Measurements from ENCODE around the gene ZNF80.
"Not testable (repeated sequence)": the region's sequence is repeated elsewhere in the genome, so short reads cannot be mapped to it uniquely, and the experiment has no call there.

The ZNF80 gene

DNA sequence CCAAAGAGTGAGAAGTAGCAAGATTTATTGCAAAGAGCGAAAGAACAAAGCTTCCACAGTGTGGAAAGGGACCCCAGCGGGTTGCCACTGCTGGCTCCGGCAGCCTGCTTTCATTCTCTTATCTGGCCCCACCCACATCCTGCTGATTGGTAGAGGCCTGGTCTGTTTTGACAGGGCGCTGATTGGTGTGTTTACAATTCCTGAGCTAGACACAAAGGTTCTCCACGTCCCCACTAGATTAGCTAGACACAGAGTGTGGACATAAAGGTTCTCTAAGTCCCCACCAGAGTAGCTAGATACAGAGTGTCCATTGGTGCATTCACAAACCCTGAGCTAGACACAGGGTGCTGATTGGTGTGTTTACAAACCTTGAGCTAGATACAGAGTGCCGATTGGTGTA is at the start of gene ZNF80:
TSS of gene ZNF80 (minus strand) at position 101 of the 400 bp plus-strand sequence. CDS start 504 bp downstream, outside the sequence.
- H3K4me3 ChIP-seq (ENCODE audit: low read depth, low read length): not testable (repeated sequence)

- TF ChIP-seq, protein P1, sequence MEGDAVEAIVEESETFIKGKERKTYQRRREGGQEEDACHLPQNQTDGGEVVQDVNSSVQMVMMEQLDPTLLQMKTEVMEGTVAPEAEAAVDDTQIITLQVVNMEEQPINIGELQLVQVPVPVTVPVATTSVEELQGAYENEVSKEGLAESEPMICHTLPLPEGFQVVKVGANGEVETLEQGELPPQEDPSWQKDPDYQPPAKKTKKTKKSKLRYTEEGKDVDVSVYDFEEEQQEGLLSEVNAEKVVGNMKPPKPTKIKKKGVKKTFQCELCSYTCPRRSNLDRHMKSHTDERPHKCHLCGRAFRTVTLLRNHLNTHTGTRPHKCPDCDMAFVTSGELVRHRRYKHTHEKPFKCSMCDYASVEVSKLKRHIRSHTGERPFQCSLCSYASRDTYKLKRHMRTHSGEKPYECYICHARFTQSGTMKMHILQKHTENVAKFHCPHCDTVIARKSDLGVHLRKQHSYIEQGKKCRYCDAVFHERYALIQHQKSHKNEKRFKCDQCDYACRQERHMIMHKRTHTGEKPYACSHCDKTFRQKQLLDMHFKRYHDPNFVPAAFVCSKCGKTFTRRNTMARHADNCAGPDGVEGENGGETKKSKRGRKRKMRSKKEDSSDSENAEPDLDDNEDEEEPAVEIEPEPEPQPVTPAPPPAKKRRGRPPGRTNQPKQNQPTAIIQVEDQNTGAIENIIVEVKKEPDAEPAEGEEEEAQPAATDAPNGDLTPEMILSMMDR (IDR thresholded peaks at IDR 0.05; ENCODE audit: low read depth, low read length): no peak
- no peak overlapping the region for H3K4me3 ChIP-seq (ENCODE audit: low read depth, low read length)
Measured at GRCh38 chr3:114286266-114286665, 48.9 kb upstream of the ZNF80 start.

DNA sequence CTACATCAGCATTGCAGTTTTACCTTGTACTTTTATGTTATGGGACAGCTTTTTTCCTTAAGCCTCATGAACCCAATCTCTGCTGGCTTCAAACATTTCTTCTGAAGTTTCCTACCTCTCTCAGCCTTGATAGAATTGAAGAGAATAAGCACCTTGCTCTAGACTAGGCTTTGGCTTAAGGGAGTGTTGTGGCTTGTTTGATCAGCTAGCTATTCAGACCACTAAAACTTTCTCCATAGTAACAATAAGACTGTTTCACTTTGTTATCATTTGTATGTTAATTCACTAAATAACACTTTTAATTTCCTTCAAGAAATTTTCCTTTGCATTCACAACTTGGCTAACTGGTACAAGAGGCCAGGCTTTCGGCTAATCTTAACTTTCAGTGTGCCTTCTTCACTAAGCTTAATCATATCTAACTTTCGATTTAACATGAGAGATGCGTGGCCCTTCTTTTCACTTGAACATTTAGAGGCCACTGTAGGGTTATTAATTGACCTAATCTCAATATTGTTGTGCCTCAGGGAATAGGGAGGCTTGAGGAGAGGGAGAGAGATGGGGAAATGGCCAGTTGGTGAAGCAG is 48.4 kb upstream of the ZNF80 start:
- H3K4me3 ChIP-seq (ENCODE audit: low read depth, low read length): no peak overlapping the region
- TF ChIP-seq, protein P1 (IDR thresholded peaks at IDR 0.05; ENCODE audit: low read depth, low read length): no peak

DNA sequence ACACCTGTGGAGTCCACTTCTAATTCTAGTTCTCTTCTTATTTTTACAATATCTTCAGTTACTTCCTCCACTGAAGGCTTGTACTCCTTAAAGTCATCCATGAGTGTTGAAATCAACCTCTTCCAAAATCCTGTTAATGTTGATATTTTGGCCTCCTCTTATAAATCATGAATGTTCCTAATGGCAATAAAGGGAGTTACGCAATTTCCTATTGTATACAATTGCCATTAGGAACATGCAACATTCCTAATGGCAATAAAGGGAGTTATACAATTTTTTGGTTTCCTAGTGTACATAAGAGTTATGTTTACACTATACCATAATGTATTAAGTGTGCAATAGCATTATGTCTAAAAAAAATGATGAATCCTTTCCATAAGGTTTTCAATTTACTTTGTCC is 47.3 kb upstream of the ZNF80 start:
- H3K4me3 ChIP-seq (ENCODE audit: low read depth, low read length): no peak overlapping the region
- TF ChIP-seq, protein P1 (IDR thresholded peaks at IDR 0.05; ENCODE audit: low read depth, low read length): no peak

DNA sequence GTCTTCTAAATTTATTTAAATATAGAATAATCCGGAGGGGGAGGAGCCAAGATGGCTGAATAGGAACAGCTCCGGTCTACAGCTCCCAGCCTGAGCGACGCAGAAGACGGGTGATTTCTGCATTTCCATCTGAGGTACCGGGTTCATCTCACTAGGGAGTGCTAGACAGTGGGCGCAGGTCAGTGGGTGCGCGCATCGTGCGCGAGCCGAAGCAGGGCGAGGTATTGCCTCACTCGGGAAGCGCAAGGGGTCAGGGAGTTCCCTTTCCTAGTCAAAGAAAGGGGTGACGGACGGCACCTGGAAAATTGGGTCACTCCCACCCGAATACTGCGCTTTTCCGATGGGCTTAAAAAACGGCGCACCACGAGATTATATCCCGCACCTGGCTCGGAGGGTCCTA is 39.5 kb upstream of the ZNF80 start:
- H3K4me3 ChIP-seq (ENCODE audit: low read depth, low read length): not testable (repeated sequence)

GRCh38 chr3:114274929-114275328 is 37.6 kb upstream of the ZNF80 start:
- TF ChIP-seq, protein P1 (IDR thresholded peaks at IDR 0.05; ENCODE audit: low read depth, low read length): no peak
- H3K4me3 ChIP-seq (ENCODE audit: low read depth, low read length): no peak overlapping the region

- TF ChIP-seq, protein P1 (IDR thresholded peaks at IDR 0.05; ENCODE audit: low read depth, low read length): no peak
- H3K4me3 ChIP-seq (ENCODE audit: low read depth, low read length): no peak overlapping the region
Measured at GRCh38 chr3:114272271-114272670, 34.9 kb upstream of the ZNF80 start.

DNA sequence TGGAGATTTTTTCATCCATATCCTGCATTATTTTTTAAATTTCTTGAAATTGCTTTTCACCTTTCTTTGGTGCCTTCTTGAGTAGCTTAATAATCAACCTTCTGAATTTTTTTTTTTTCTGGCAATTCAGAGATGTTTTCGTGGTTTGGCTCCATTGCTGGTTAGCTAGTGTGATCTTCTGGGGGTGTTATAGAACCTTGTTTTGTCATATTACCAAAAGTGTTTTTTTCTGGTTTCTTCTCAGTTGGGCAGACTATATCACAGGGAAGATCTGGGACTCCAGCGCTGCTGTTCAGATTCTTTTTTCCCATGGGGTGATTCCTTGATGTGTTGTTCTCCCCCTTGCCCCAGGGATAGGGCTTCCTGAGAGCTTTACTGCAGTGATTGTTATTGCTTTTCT is 32.6 kb upstream of the ZNF80 start:
- TF ChIP-seq, protein P1 (IDR thresholded peaks at IDR 0.05; ENCODE audit: low read depth, low read length): no peak

More for the DNA sequence above, 32.6 kb upstream of the ZNF80 start:
- H3K4me3 ChIP-seq (ENCODE audit: low read depth, low read length): no peak overlapping the region
